GM23248 (cell line): ENCODE data around the gene SLC4A5. TPM values are rescaled to one million over a fixed set of nuclear protein-coding genes. Genes with fewer than 3 reads are reported as not detected.

Experiments used
- DNase-seq: peaks from one replicate; pipeline ENCODE4 v3.0.0-alpha.2; 2015
- H2AFZ ChIP-seq: fragments of 200-600 bp; sonication (generic); 2 replicates; pipeline ENCODE4 v1.6.1; 2016; ENCODE audit warnings: antibody characterized with exemption
- H3F3A ChIP-seq: fragments of 200-600 bp; sonication (generic); 2 replicates; pipeline ENCODE4 v1.6.1; 2016; ENCODE audit warnings: mild to moderate bottlenecking, antibody characterized with exemption, mixed run types; ENCODE audit not compliant: insufficient read depth
- H3K27ac ChIP-seq: fragments of 200-600 bp; sonication (generic); 2 replicates; pipeline ENCODE4 v1.5.1; 2016; ENCODE audit warnings: mild to moderate bottlenecking
- H3K27me3 ChIP-seq: fragments of 200-600 bp; sonication (generic); replicated peaks from 2 replicates; pipeline ENCODE4 v1.6.1; 2016; ENCODE audit warnings: mild to moderate bottlenecking; ENCODE audit not compliant: insufficient read depth
- H3K36me3 ChIP-seq: fragments of 200-600 bp; sonication (generic); 2 replicates; pipeline ENCODE4 v1.6.1; 2016; ENCODE audit warnings: low read depth, mild to moderate bottlenecking
- H3K4me1 ChIP-seq: fragments of 200-600 bp; sonication (generic); 2 replicates; pipeline ENCODE4 v1.6.1; 2016; ENCODE audit warnings: mild to moderate bottlenecking; ENCODE audit not compliant: insufficient read depth
- H3K4me2 ChIP-seq: fragments of 200-600 bp; sonication (generic); one replicate; pipeline ENCODE4 v1.6.1; 2016; ENCODE audit warnings: mild to moderate bottlenecking; ENCODE audit not compliant: unreplicated experiment
- H3K4me3 ChIP-seq: fragments of 200-600 bp; sonication (generic); 2 replicates; pipeline ENCODE4 v1.5.1; 2016; ENCODE audit warnings: mild to moderate bottlenecking
- H3K79me2 ChIP-seq: fragments of 200-600 bp; sonication (generic); 2 replicates; pipeline ENCODE4 v1.6.1; 2016; ENCODE audit warnings: mild to moderate bottlenecking; ENCODE audit not compliant: insufficient read depth
- H3K9ac ChIP-seq: fragments of 200-600 bp; sonication (generic); 2 replicates; pipeline ENCODE4 v1.6.1; 2016; ENCODE audit warnings: mild to moderate bottlenecking
- H3K9me2 ChIP-seq: fragments of 200-600 bp; sonication (generic); 2 replicates; pipeline ENCODE4 v1.6.1; 2016; ENCODE audit warnings: mixed run types, mild to moderate bottlenecking, moderate library complexity; ENCODE audit not compliant: insufficient read depth
- H3K9me3 ChIP-seq: fragments of 200-600 bp; sonication (generic); one replicate; pipeline ENCODE4 v1.6.1; 2017; ENCODE audit warnings: low read depth
- H4K20me1 ChIP-seq: fragments of 200-600 bp; sonication (generic); 2 replicates; pipeline ENCODE4 v1.6.0; 2016; ENCODE audit not compliant: insufficient read depth
- EZH2 ChIP-seq: fragments of 200-600 bp; sonication (generic); IDR thresholded peaks from 2 replicates; pipeline ENCODE4 v1.6.1; 2018; ENCODE audit warnings: antibody characterized with exemption, mild to moderate bottlenecking; ENCODE audit not compliant: insufficient read depth, poor library complexity, severe bottlenecking
- EZH2phosphoT487 ChIP-seq: fragments of 200-600 bp; sonication (generic); IDR thresholded peaks from 2 replicates; pipeline ENCODE4 v1.6.1; 2018; ENCODE audit warnings: antibody characterized with exemption, moderate library complexity, mild to moderate bottlenecking, low read depth; ENCODE audit not compliant: insufficient read depth
- WGBS, 2 experiments: methylation state at CpG; one replicate each; pipeline ENCODE4 v1.1.6; 2015 to 2017; ENCODE audit warnings: low lambda C conversion rate in 2 of 2, low coverage in 1 of 2; ENCODE audit errors: missing lambda C conversion rate in 2 of 2; 5-methylcytosine and 5-hydroxymethylcytosine counted together
- in situ Hi-C: fragments of 300-500 bp; cut with MboI; formaldehyde crosslinking; loops from 2 replicates; pipeline ENCODE4 v1.15.0; 2020
- polyA plus RNA-seq: library from polyadenylated mRNA; unstranded; fragments of >200 nt; fragmentation: Nextera tagmentation; extraction: Ambion mirVana; gene quantifications from 2 replicates; pipeline ENCODE4 v1.2.1, GENCODE V29; 2016
- total RNA-seq: library from RNA; depleted of rRNA; stranded (reverse); fragments of >200 nt; shearing (Covaris generic); gene quantifications from 2 replicates; pipeline ENCODE4 v1.2.3, GENCODE V29; 2014

SLC4A5 gene
- total and polyA plus RNA-seq, 2 experiments from 2014 or later, result 0.32 to 0.35 TPM

GRCh38 chr2:74206180-74206688, 137.0 kb downstream of the SLC4A5 start:
- Histone ChIP-seq H3K9me2 (no peaks in the 10 kb centered on the region), H3K4me1 (peaks cover 22% of the 10 kb centered on the region), H3K36me3 (peaks cover 75% of the 10 kb centered on the region), H3K27ac (peak overlapping the region; percentile 33), H3K9ac (0 out of 2 replicates have a peak overlapping the region, but pooled peaks have one; percentile 5), H3K79me2 (peaks cover 92% of the 10 kb centered on the region), H3F3A (peaks cover 26% of the 10 kb centered on the region), H3K27me3 (no peaks in the 10 kb centered on the region), H2AFZ (no peak overlapping the region), H3K4me2 (no peak overlapping the region), H3K9me3 (no peaks in the 10 kb centered on the region), H3K4me3 (no peak overlapping the region), H4K20me1 (peaks cover 21% of the 10 kb centered on the region; the same call in 1 of the 2 replicates)
- 79% methylated on average over 6 of the region's 6 CpGs for WGBS, 2 experiments
- peak; percentile 70 for DNase-seq
- in situ Hi-C loops, result no loop called here
- TF ChIP-seq EZH2phosphoT487 (no peak), EZH2 (no peak)

- H3K4me2 ChIP-seq, result no peak overlapping the region
- H3F3A ChIP-seq, result peaks cover 32% of the 10 kb centered on the region
- peaks cover 28% of the 10 kb centered on the region; the same call in 1 of the 2 replicates for H4K20me1 ChIP-seq
Measured at GRCh38 chr2:74205596-74205995, 137.6 kb downstream of the SLC4A5 start.

GRCh38 chr2:74205113-74205512, 138.1 kb downstream of the SLC4A5 start:
- Histone ChIP-seq H4K20me1 (peaks cover 33% of the 10 kb centered on the region; the same call in 1 of the 2 replicates), H3K27ac (no peak overlapping the region), H3K9me2 (no peaks in the 10 kb centered on the region), H3K4me2 (no peak overlapping the region), H3K9ac (no peak overlapping the region), H3K27me3 (no peaks in the 10 kb centered on the region), H3K36me3 (peaks cover 65% of the 10 kb centered on the region), H3F3A (peaks cover 37% of the 10 kb centered on the region), H3K4me3 (no peak overlapping the region), H3K79me2 (peaks cover 100% of the 10 kb centered on the region), H2AFZ (no peak overlapping the region), H3K4me1 (peaks cover 33% of the 10 kb centered on the region), H3K9me3 (no peaks in the 10 kb centered on the region)
- WGBS, 2 experiments, result 95 to 98% methylated on average over 5 of the region's 5 CpGs
- TF ChIP-seq EZH2 (no peak), EZH2phosphoT487 (no peak)
- DNase-seq, result no peak
- in situ Hi-C loops, result no loop called here

More at GRCh38 chr2:74205596-74205995, 137.6 kb downstream of the SLC4A5 start:
- no peak for DNase-seq
- H3K79me2 ChIP-seq, result peaks cover 98% of the 10 kb centered on the region
- H3K36me3 ChIP-seq, result peaks cover 70% of the 10 kb centered on the region
- H3K27me3 ChIP-seq, result no peaks in the 10 kb centered on the region
- no peaks in the 10 kb centered on the region for H3K9me3 ChIP-seq
- H3K9me2 ChIP-seq, result no peaks in the 10 kb centered on the region
- H2AFZ ChIP-seq, result no peak overlapping the region
- TF ChIP-seq EZH2phosphoT487, result no peak
- no peak overlapping the region for H3K9ac ChIP-seq
- WGBS, 2 experiments, result 87 to 92% methylated on average over 6 of the region's 6 CpGs
- no peak overlapping the region for H3K4me3 ChIP-seq
- peaks cover 28% of the 10 kb centered on the region for H3K4me1 ChIP-seq
- in situ Hi-C loops, result no loop called here
- H3K27ac ChIP-seq, result 0 out of 2 replicates have a peak overlapping the region, but pooled peaks have one; percentile 1

- Histone ChIP-seq H3K9me3 (no peaks in the 10 kb centered on the region), H3K4me1 (peaks cover 40% of the 10 kb centered on the region), H3K27ac (no peak overlapping the region), H2AFZ (no peak overlapping the region), H3F3A (peaks cover 44% of the 10 kb centered on the region), H3K36me3 (peaks cover 58% of the 10 kb centered on the region), H3K79me2 (peaks cover 100% of the 10 kb centered on the region), H3K4me3 (no peak overlapping the region), H3K4me2 (no peak overlapping the region), H4K20me1 (peaks cover 35% of the 10 kb centered on the region; the same call in 1 of the 2 replicates), H3K27me3 (no peaks in the 10 kb centered on the region), H3K9ac (no peak overlapping the region), H3K9me2 (no peaks in the 10 kb centered on the region)
- TF ChIP-seq EZH2phosphoT487 (no peak), EZH2 (no peak)
- 88 to 93% methylated on average over 3 of the region's 3 CpGs for WGBS, 2 experiments
- in situ Hi-C loops, result no loop called here
- no peak for DNase-seq
Measured at GRCh38 chr2:74204436-74204835, 138.8 kb downstream of the SLC4A5 start.
